Suprapubic skin (tissue), 4 donors: ENCODE data around the gene NLRX1.

Experiments
- CTCF ChIP-seq, 2 donors: fragments of 200-600 bp in 1 of 2; fragments of 450-650 bp in 1 of 2; sonication (generic) in 1 of 2; IDR thresholded peaks; one replicate each; pipeline ENCODE4 v1.5.1; 2016 to 2019; ENCODE audit warnings: antibody characterized with exemption in 2 of 2, mild to moderate bottlenecking in 1 of 2, moderate library complexity in 1 of 2
- EP300 ChIP-seq: sonication (generic); formaldehyde crosslinking; IDR thresholded peaks from one replicate; pipeline ENCODE4 v1.6.1; 2017; ENCODE audit warnings: antibody characterized with exemption
- POLR2A ChIP-seq, 2 donors: fragments of 450-650 bp; IDR thresholded peaks; one replicate each; pipeline ENCODE4 v1.6.1; 2017; ENCODE audit warnings: antibody characterized with exemption in 2 of 2, mild to moderate bottlenecking in 2 of 2, moderate library complexity in 2 of 2
- POLR2AphosphoS5 ChIP-seq, 3 donors: sonication (generic); formaldehyde crosslinking; IDR thresholded peaks; one replicate each; pipeline ENCODE4 v1.6.1; 2017; ENCODE audit warnings: antibody characterized with exemption in 3 of 3

- TF ChIP-seq CTCF (IDR thresholded peaks at IDR 0.05) = no peak
- no peak for TF ChIP-seq POLR2A (IDR thresholded peaks at IDR 0.05)
- no peak for TF ChIP-seq POLR2AphosphoS5 (IDR thresholded peaks at IDR 0.05)
- no peak for TF ChIP-seq EP300
Measured at GRCh38 chr11:119209186-119209585, 40.7 kb downstream of the NLRX1 start.
